HG03558 (cell line): Measurements from ENCODE around the gene SFTA2.
"Not testable (repeated sequence)": the region's sequence is repeated elsewhere in the genome, so short reads cannot be mapped to it uniquely, and the experiment has no call there.

Experiments used
- ATAC-seq: cut with Tn5 transposase; IDR thresholded peaks from one replicate; pipeline ENCODE4 v1.9.1; 2021; ENCODE audit warnings: moderate number of reproducible peaks; ENCODE audit not compliant: unreplicated experiment; ENCODE audit errors: extremely low read depth

Gene SFTA2

GRCh38 chr6:30931969-30932645 is at the start of gene SFTA2:
Gene SFTA2 (minus strand): TSS chr6:30932170. CDS start chr6:30932096, 74 bp downstream.
- ATAC-seq = no peak

- no peak for ATAC-seq
Observed at GRCh38 chr6:30979690-30980089, 47.7 kb upstream of the SFTA2 start.

GRCh38 chr6:30979141-30979540 is 47.2 kb upstream of the SFTA2 start:
- ATAC-seq = no peak

- ATAC-seq = no peak
Observed at GRCh38 chr6:30974490-30975252, 42.7 kb upstream of the SFTA2 start.

- no peak for ATAC-seq
Observed at GRCh38 chr6:30972816-30973215, 40.8 kb upstream of the SFTA2 start.

GRCh38 chr6:30970946-30971345 is 39.0 kb upstream of the SFTA2 start:
- ATAC-seq = no peak

- not testable (repeated sequence) for ATAC-seq
Observed at GRCh38 chr6:30969171-30969570, 37.2 kb upstream of the SFTA2 start.

GRCh38 chr6:30966154-30966553 is 34.2 kb upstream of the SFTA2 start:
- ATAC-seq = no peak

GRCh38 chr6:30965140-30965601 is 33.2 kb upstream of the SFTA2 start:
- ATAC-seq = no peak

- no peak for ATAC-seq
Observed at GRCh38 chr6:30964075-30964474, 32.1 kb upstream of the SFTA2 start.

GRCh38 chr6:30963641-30964040 is 31.7 kb upstream of the SFTA2 start:
- ATAC-seq = no peak

GRCh38 chr6:30962716-30963115 is 30.7 kb upstream of the SFTA2 start:
- ATAC-seq = no peak

GRCh38 chr6:30960907-30961673 is 29.1 kb upstream of the SFTA2 start:
- ATAC-seq = no peak

- no peak for ATAC-seq
Observed at GRCh38 chr6:30957716-30958115, 25.7 kb upstream of the SFTA2 start.

GRCh38 chr6:30955367-30956042 is 23.5 kb upstream of the SFTA2 start:
- ATAC-seq = no peak

- ATAC-seq = no peak
Observed at GRCh38 chr6:30954631-30955366, 22.8 kb upstream of the SFTA2 start.

- no peak for ATAC-seq
Observed at GRCh38 chr6:30951907-30952469, 20.0 kb upstream of the SFTA2 start.

GRCh38 chr6:30948811-30949210 is 16.8 kb upstream of the SFTA2 start:
- no peak for ATAC-seq

GRCh38 chr6:30947231-30947630 is 15.3 kb upstream of the SFTA2 start:
- no peak for ATAC-seq
